ENCODE data around the gene ACP7. TPM values are rescaled to one million over a fixed set of nuclear protein-coding genes. Genes with fewer than 3 reads are reported as not detected.

Gene ACP7
- total RNA-seq, 1 experiment from 2014 or later = not detected

- peak; percentile 99 for DNase-seq (ENCODE audit: low read depth)
- in situ Hi-C loops (cut with HindIII; ENCODE audit: low pct_unique_long_range_greater_than_20kb, low sequenced_read_pairs) = no loop called here
Measured at GRCh38 chr19:39125554-39126311, 41.6 kb downstream of the ACP7 start, which contains the start of gene PAK4. Gene PAK4, plus strand, starts transcription at chr19:39125786. Its CDS starts 43,768 bp downstream, at chr19:39169554.

- peak; percentile 94 for DNase-seq (ENCODE audit: low read depth)
- in situ Hi-C loops (cut with HindIII; ENCODE audit: low pct_unique_long_range_greater_than_20kb, low sequenced_read_pairs) = no loop called here
Measured at GRCh38 chr19:39126312-39127187, 42.4 kb downstream of the ACP7 start.

- no peak for DNase-seq (ENCODE audit: low read depth)
- in situ Hi-C loops (cut with HindIII; ENCODE audit: low pct_unique_long_range_greater_than_20kb, low sequenced_read_pairs) = no loop called here
Measured at GRCh38 chr19:39127812-39128515, 43.8 kb downstream of the ACP7 start.

GRCh38 chr19:39128516-39129079 is 44.4 kb downstream of the ACP7 start:
- in situ Hi-C loops (cut with HindIII; ENCODE audit: low pct_unique_long_range_greater_than_20kb, low sequenced_read_pairs) = no loop called here
- DNase-seq (ENCODE audit: low read depth) = no peak

- in situ Hi-C loops (cut with HindIII; ENCODE audit: low pct_unique_long_range_greater_than_20kb, low sequenced_read_pairs) = no loop called here
- DNase-seq (ENCODE audit: low read depth) = no peak
Measured at GRCh38 chr19:39129116-39129515, 44.9 kb downstream of the ACP7 start.

GRCh38 chr19:39130337-39131254 is 46.4 kb downstream of the ACP7 start:
- in situ Hi-C loops (cut with HindIII; ENCODE audit: low pct_unique_long_range_greater_than_20kb, low sequenced_read_pairs) = no loop called here
- DNase-seq (ENCODE audit: low read depth) = no peak

- in situ Hi-C loops (cut with HindIII; ENCODE audit: low pct_unique_long_range_greater_than_20kb, low sequenced_read_pairs) = no loop called here
- DNase-seq (ENCODE audit: low read depth) = no peak
Measured at GRCh38 chr19:39131255-39131755, 47.1 kb downstream of the ACP7 start.

GRCh38 chr19:39132344-39132969 is 48.3 kb downstream of the ACP7 start:
- in situ Hi-C loops (cut with HindIII; ENCODE audit: low pct_unique_long_range_greater_than_20kb, low sequenced_read_pairs) = no loop called here
- DNase-seq (ENCODE audit: low read depth) = no peak

GRCh38 chr19:39133431-39134270 is 49.5 kb downstream of the ACP7 start:
- DNase-seq (ENCODE audit: low read depth) = no peak
- in situ Hi-C loops (cut with HindIII; ENCODE audit: low pct_unique_long_range_greater_than_20kb, low sequenced_read_pairs) = no loop called here

- in situ Hi-C loops (cut with HindIII; ENCODE audit: low pct_unique_long_range_greater_than_20kb, low sequenced_read_pairs) = no loop called here
- no peak for DNase-seq (ENCODE audit: low read depth)
Measured at GRCh38 chr19:39135701-39136100, 51.5 kb downstream of the ACP7 start.

- in situ Hi-C loops (cut with HindIII; ENCODE audit: low pct_unique_long_range_greater_than_20kb, low sequenced_read_pairs) = no loop called here
- no peak for DNase-seq (ENCODE audit: low read depth)
Measured at GRCh38 chr19:39136225-39136940, 52.2 kb downstream of the ACP7 start.

- DNase-seq (ENCODE audit: low read depth) = no peak
- in situ Hi-C loops (cut with HindIII; ENCODE audit: low pct_unique_long_range_greater_than_20kb, low sequenced_read_pairs) = no loop called here
Measured at GRCh38 chr19:39137131-39137530, 53.0 kb downstream of the ACP7 start.

GRCh38 chr19:39138221-39139211 is 54.3 kb downstream of the ACP7 start:
- in situ Hi-C loops (cut with HindIII; ENCODE audit: low pct_unique_long_range_greater_than_20kb, low sequenced_read_pairs) = no loop called here
- DNase-seq (ENCODE audit: low read depth) = no peak

- DNase-seq (ENCODE audit: low read depth) = no peak
- in situ Hi-C loops (cut with HindIII; ENCODE audit: low pct_unique_long_range_greater_than_20kb, low sequenced_read_pairs) = no loop called here
Measured at GRCh38 chr19:39139305-39139874, 55.2 kb downstream of the ACP7 start.

All from Caki2 (cell line).